LHCN-M2 (cell line): Measurements from ENCODE around the gene PROSER2. TPM values are rescaled to one million over a fixed set of nuclear protein-coding genes. Genes with fewer than 3 reads are reported as not detected.

Experiments
- DNase-seq: peaks from one replicate; pipeline ENCODE4 v3.0.0-alpha.2; 2012; ENCODE audit warnings: low read depth
- total RNA-seq: library from RNA; depleted of rRNA; stranded (reverse); fragments of >200 nt; gene quantifications from 2 replicates; pipeline ENCODE4 v1.2.3, GENCODE V29; 2014

Gene PROSER2
- total RNA-seq, 1 experiment from 2014 or later: 6.9 TPM

GRCh38 chr10:11804336-11804735, 18.8 kb upstream of the PROSER2 start:
- DNase-seq: no peak

- no peak for DNase-seq
Observed at GRCh38 chr10:11805792-11806191, 17.4 kb upstream of the PROSER2 start.

- DNase-seq: no peak
Observed at GRCh38 chr10:11806706-11807105, 16.4 kb upstream of the PROSER2 start.

- DNase-seq: no peak
Observed at GRCh38 chr10:11808808-11809207, 14.3 kb upstream of the PROSER2 start.

GRCh38 chr10:11810313-11810766, 12.8 kb upstream of the PROSER2 start:
- DNase-seq: peak; percentile 97

- DNase-seq: no peak
Observed at GRCh38 chr10:11810973-11811372, 12.2 kb upstream of the PROSER2 start.

- DNase-seq: no peak
Observed at GRCh38 chr10:11813177-11813576, 10.0 kb upstream of the PROSER2 start.

- no peak for DNase-seq
Observed at GRCh38 chr10:11813855-11814567, 9.1 kb upstream of the PROSER2 start.

GRCh38 chr10:11819027-11819426, 4.1 kb upstream of the PROSER2 start:
- DNase-seq: no peak

GRCh38 chr10:11822026-11822756, 965 bp upstream of the PROSER2 start:
- DNase-seq: no peak

- DNase-seq: no peak
Observed at GRCh38 chr10:11822809-11823121, 391 bp upstream of the PROSER2 start.

GRCh38 chr10:11823989-11824346, 812 bp downstream of the PROSER2 start:
- DNase-seq: peak; percentile 32

GRCh38 chr10:11824376-11824775, 1.2 kb downstream of the PROSER2 start:
- DNase-seq: no peak

GRCh38 chr10:11824825-11825224, 1.7 kb downstream of the PROSER2 start:
- no peak for DNase-seq

- DNase-seq: peak; percentile 35
Observed at GRCh38 chr10:11825796-11826414, 2.7 kb downstream of the PROSER2 start.

GRCh38 chr10:11827006-11827405, 3.9 kb downstream of the PROSER2 start:
- DNase-seq: no peak

- DNase-seq: no peak
Observed at GRCh38 chr10:11827414-11827813, 4.3 kb downstream of the PROSER2 start.

- DNase-seq: no peak
Observed at GRCh38 chr10:11828682-11829284, 5.6 kb downstream of the PROSER2 start.

- no peak for DNase-seq
Observed at GRCh38 chr10:11830836-11831519, 7.8 kb downstream of the PROSER2 start.

- no peak for DNase-seq
Observed at GRCh38 chr10:11831520-11831951, 8.4 kb downstream of the PROSER2 start.

- DNase-seq: no peak
Observed at GRCh38 chr10:11832042-11832441, 8.9 kb downstream of the PROSER2 start.

- DNase-seq: no peak
Observed at GRCh38 chr10:11835061-11835460, 11.9 kb downstream of the PROSER2 start.
